GM10248 (cell line): ENCODE measurements around the gene RCBTB2.

Experiments
- CTCF ChIA-PET: fragments of 300-600 bp; sonication (Branson Sonifier 250); formaldehyde crosslinking; extraction: SDS; loops from one replicate; lab custom pipeline; 2021; ENCODE audit warnings: antibody characterized with exemption; lab: Yijun Ruan, JAX
- POLR2A ChIA-PET: fragments of 350-650 bp; sonication (Branson Sonifier 250); formaldehyde crosslinking; extraction: SDS; loops from one replicate; lab custom pipeline; 2020; ENCODE audit warnings: antibody characterized with exemption; lab: Yijun Ruan, JAX
- DNase-seq: peaks from one replicate; pipeline ENCODE4 v3.0.0; 2012; ENCODE audit errors: extremely low spot score
- CTCF ChIP-seq: IDR thresholded peaks from 2 replicates; pipeline ENCODE4 v1.5.1; 2012; ENCODE audit warnings: mild to moderate bottlenecking, low read depth; ENCODE audit errors: extremely low read depth, missing control alignments, control extremely low read depth

Gene RCBTB2

GRCh38 chr13:48526286-48526685 is 6.6 kb downstream of the RCBTB2 start:
- CTCF ChIA-PET = interaction anchor here (1.0 to 1.3 kb wide), 5 partner anchors 9 to 48 kb away, joined by 3 to 5 read pairs (median 4); no protein-coding TSS in a partner anchor
- POLR2A ChIA-PET = no interaction called here
- TF ChIP-seq CTCF = no peak
- DNase-seq = no peak

- no peak for TF ChIP-seq CTCF
- POLR2A ChIA-PET = no interaction called here
- CTCF ChIA-PET = interaction anchor here (0.8 to 1.3 kb wide), 3 partner anchors 10 to 63 kb away, joined by 3 to 4 read pairs (median 4); no protein-coding TSS in a partner anchor
Measured at GRCh38 chr13:48518083-48518482, 14.8 kb downstream of the RCBTB2 start.

GRCh38 chr13:48515732-48516131 is 17.1 kb downstream of the RCBTB2 start:
- POLR2A ChIA-PET = no interaction called here
- TF ChIP-seq CTCF = no peak
- CTCF ChIA-PET = interaction anchor here (0.9 to 1.3 kb wide), 2 partner anchors 9 to 10 kb away, joined by 4 to 5 read pairs; no protein-coding TSS in a partner anchor
- DNase-seq = no peak

More at GRCh38 chr13:48518083-48518482, 14.8 kb downstream of the RCBTB2 start:
- no peak for DNase-seq

GRCh38 chr13:48514793-48515192 is 18.1 kb downstream of the RCBTB2 start:
- POLR2A ChIA-PET = no interaction called here
- TF ChIP-seq CTCF = no peak
- no peak for DNase-seq
- CTCF ChIA-PET = interaction anchor here (1.3 kb wide), 1 partner anchor 9 kb away, joined by 5 read pairs; no protein-coding TSS in a partner anchor

DNA sequence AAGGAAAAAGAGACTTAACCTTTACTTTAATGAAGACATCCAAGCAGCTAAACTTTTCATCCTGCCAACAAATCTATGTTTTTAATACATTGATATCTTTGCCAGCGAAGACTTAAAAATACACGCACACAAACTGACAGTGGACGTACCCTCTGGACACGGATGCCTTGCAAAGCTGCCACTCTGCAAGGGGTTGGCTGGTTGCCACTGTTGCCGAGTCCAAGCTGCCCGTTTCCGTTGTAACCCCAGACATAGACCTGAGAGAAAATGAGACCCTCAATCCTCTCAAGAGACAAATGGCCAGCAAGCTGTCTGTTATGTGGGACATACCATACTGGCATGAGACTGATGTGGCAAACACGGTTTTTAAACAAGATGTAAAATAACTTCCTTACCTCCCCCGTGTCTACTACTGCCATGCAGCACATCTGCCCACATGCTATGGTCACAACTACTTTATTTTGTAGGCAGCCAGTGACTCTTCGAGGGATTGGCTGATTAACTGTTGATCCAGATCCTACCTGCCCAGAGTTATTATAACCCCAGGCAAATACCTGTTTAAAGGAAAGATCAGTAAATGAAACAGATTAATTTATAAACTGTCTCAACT is 21.2 kb downstream of the RCBTB2 start:
- ChIA-PET POLR2A (no interaction called here), CTCF (no interaction called here)
- no peak for TF ChIP-seq CTCF
- no peak for DNase-seq

GRCh38 chr13:48510698-48511097 is 22.2 kb downstream of the RCBTB2 start:
- no peak for TF ChIP-seq CTCF
- DNase-seq = no peak
- ChIA-PET POLR2A (no interaction called here), CTCF (no interaction called here)
